AG09309 (cell line): ENCODE results near the gene MSX2.

Source experiments
- DNase-seq: peaks from one replicate; pipeline ENCODE4 v3.0.0-alpha.2; 2010; ENCODE audit warnings: low read depth
- H3K4me3 ChIP-seq: 2 replicates; pipeline ENCODE4 v1.5.1; 2011; ENCODE audit warnings: mild to moderate bottlenecking, low read depth, low read length, moderate library complexity; ENCODE audit not compliant: control insufficient read depth
- CTCF ChIP-seq: IDR thresholded peaks from 2 replicates; pipeline ENCODE4 v1.5.1; 2011; ENCODE audit warnings: mild to moderate bottlenecking, low read depth, low read length, inconsistent platforms; ENCODE audit not compliant: insufficient read depth, control insufficient read depth; ENCODE audit errors: missing control alignments

MSX2 gene

GRCh38 chr5:174733091-174733690, 8.8 kb downstream of the MSX2 start:
- H3K4me3 ChIP-seq, result no peak overlapping the region
- no peak for TF ChIP-seq CTCF
- DNase-seq, result no peak

- TF ChIP-seq CTCF, result no peak
- no peak for DNase-seq
- H3K4me3 ChIP-seq, result no peak overlapping the region
Observed at GRCh38 chr5:174733836-174734235, 9.5 kb downstream of the MSX2 start.

GRCh38 chr5:174734571-174735497, 10.5 kb downstream of the MSX2 start:
- DNase-seq, result no peak
- no peak overlapping the region for H3K4me3 ChIP-seq

GRCh38 chr5:174735498-174736330, 11.3 kb downstream of the MSX2 start:
- no peak overlapping the region for H3K4me3 ChIP-seq
- no peak for DNase-seq
- TF ChIP-seq CTCF, result peak; percentile 31

More at GRCh38 chr5:174734571-174735497, 10.5 kb downstream of the MSX2 start:
- TF ChIP-seq CTCF, result no peak

GRCh38 chr5:174736331-174736721, 11.9 kb downstream of the MSX2 start:
- peak; percentile 72 for DNase-seq
- no peak overlapping the region for H3K4me3 ChIP-seq
- TF ChIP-seq CTCF, result no peak

- TF ChIP-seq CTCF, result no peak
- no peak for DNase-seq
- H3K4me3 ChIP-seq, result no peak overlapping the region
Observed at GRCh38 chr5:174736777-174737176, 12.4 kb downstream of the MSX2 start.
